K562 (cell line): Measurements from ENCODE around the gene CEP19. TPM values are rescaled to one million over a fixed set of nuclear protein-coding genes. Genes with fewer than 3 reads are reported as not detected.

Experiments
- ATF1 ChIP-seq, 2 experiments: fragments of 450-650 bp in 1 of 2; IDR thresholded peaks; 2 replicates each; pipeline ENCODE4 v1.6.1; 2016; ENCODE audit warnings: missing compliant biosample characterization in 1 of 2, missing genetic modification characterization in 1 of 2
- ATF7 ChIP-seq: fragments of 450-650 bp; IDR thresholded peaks from 2 replicates; pipeline ENCODE4 v1.7.1; 2014; ENCODE audit warnings: mild to moderate bottlenecking, moderate library complexity
- BACH1 ChIP-seq: fragments of 200-800 bp; sonication (Bioruptor generic); IDR thresholded peaks from 2 replicates; pipeline ENCODE4 v1.6.1; 2016; ENCODE audit warnings: missing genetic modification characterization, missing compliant biosample characterization
- C11orf30 ChIP-seq: fragments of 450-650 bp; IDR thresholded peaks from 2 replicates; pipeline ENCODE4 v1.6.1; 2016; ENCODE audit warnings: low read depth, mild to moderate bottlenecking
- CBFA2T2 ChIP-seq: fragments of 450-650 bp; conservative IDR thresholded peaks from 2 replicates; pipeline ENCODE4 v1.6.1; 2017; ENCODE audit warnings: mild to moderate bottlenecking
- CBX1 ChIP-seq: sonication (generic); IDR thresholded peaks from 2 replicates; pipeline ENCODE4 v1.6.1; 2016; ENCODE audit warnings: antibody characterized with exemption, low read depth, mild to moderate bottlenecking
- EZH2 ChIP-seq: IDR thresholded peaks from 2 replicates; pipeline ENCODE4 v1.6.1; 2012; ENCODE audit warnings: low read depth, mild to moderate bottlenecking, inconsistent platforms, low read length, borderline replicate concordance
- NCOR1 ChIP-seq: fragments of 450-650 bp; IDR thresholded peaks from 2 replicates; pipeline ENCODE4 v1.6.1; 2016; ENCODE audit warnings: mild to moderate bottlenecking, moderate library complexity
- SMARCA4 ChIP-seq: fragments of 450-650 bp; IDR thresholded peaks from 2 replicates; pipeline ENCODE4 v1.6.1; 2016
- TEAD4 ChIP-seq, 2 experiments: sonication (generic) in 1 of 2; formaldehyde crosslinking in 1 of 2; IDR thresholded peaks; 2 replicates each; pipeline versions ENCODE4 v1.6.1 to v1.8.0; 2012 to 2022; ENCODE audit warnings: borderline replicate concordance in 1 of 2, inconsistent platforms in 1 of 2, low read length in 1 of 2, mild to moderate bottlenecking in 1 of 2, missing genetic modification reagents in 1 of 2
- ZNF316 ChIP-seq: fragments of 450-650 bp; IDR thresholded peaks from 2 replicates; pipeline ENCODE4 v1.6.1; 2016
- ZNF79 ChIP-seq: fragments of 250-450 bp; sonication (Bioruptor Pico); IDR thresholded peaks from 2 replicates; pipeline ENCODE4 v1.4.0; 2020; ENCODE audit warnings: low read depth, mild to moderate bottlenecking, moderate library complexity
- polyA plus RNA-seq, 8 experiments: library from polyadenylated mRNA; depleted of rRNA in 4 of 8; stranded (reverse) in 5 of 8; unstranded in 3 of 8; fragments of >200 nt; fragmentation: Nextera tagmentation in 2 of 8; fragmentation: Illumina TruSeq in 1 of 8; extraction: Ambion mirVana in 2 of 8; extraction: Trizol in 1 of 8; gene quantifications; 2 replicates each; pipeline versions ENCODE4 v1.2.1 to v1.2.3, GENCODE V29; 2011 to 2014; ENCODE audit warnings: inconsistent platforms in 1 of 8, missing spikeins in 1 of 8
- total RNA-seq, 7 experiments: library from RNA; depleted of rRNA in 6 of 7; stranded (reverse); fragments of >200 nt in 6 of 7; fragmentation: Illumina TruSeq in 2 of 7; extraction: Trizol in 2 of 7; gene quantifications; 2 replicates each; pipeline versions ENCODE4 v1.2.1 to v1.2.3, GENCODE V29; 2011 to 2021; ENCODE audit warnings: low replicate concordance in 1 of 7
- TF ChIP-seq, protein P1 (sequence below): fragments of 450-650 bp; IDR thresholded peaks from 2 replicates; pipeline ENCODE4 v1.6.1; 2016; ENCODE audit warnings: mild to moderate bottlenecking, moderate library complexity
- TF ChIP-seq, protein P2 (sequence below): fragments of 450-650 bp; IDR thresholded peaks from 2 replicates; pipeline ENCODE4 v1.6.1; 2016; ENCODE audit warnings: low read depth, mild to moderate bottlenecking, moderate library complexity

CEP19 gene
- total and polyA plus RNA-seq, 9 of the 15 experiments (the other 6 are each of a cell fraction or from before 2014, with no cell fraction given): 2.5 to 4.5 (median 3.7) TPM

DNA sequence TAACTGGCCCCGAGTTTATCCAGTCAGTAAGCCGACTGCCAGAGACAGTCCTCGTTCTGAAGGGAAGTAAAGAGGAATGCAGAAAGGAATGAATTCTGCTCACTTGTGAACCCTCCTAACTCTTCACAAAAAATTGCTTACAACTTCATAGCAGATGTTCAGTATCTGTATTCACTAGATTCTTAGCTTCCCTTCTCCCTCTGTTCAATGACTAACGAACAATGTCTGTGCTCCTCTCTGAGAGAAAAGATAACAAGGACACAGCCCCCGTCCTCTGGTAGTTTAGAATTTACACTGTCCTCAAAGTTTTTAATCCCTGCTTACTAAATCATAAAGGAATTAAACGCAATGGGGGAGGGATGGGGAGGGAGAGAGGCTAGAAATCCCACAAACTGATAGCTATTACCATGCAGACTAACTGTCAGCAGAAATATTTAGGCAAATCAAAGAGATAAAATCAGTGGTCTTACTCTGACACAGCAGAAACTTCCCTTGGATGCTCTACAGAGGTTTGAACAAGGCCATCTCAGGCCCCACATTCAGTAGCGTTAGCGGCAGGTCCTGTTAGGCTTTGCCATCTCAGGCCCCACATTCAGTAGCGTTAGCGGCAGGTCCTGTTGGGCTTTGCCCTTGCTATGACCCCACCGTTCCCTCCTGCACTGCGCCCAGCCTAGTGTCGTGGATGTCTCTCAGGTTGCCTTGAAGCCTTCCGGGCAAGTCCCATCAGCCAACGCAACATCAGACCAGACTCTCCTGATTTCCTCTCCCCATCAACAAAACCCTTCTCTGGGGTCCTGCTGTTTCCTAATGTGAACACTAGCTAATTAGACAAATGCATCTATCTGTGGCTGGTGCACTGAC, 49.1 kb downstream of the CEP19 start (continued):
- TF ChIP-seq, protein P1, sequence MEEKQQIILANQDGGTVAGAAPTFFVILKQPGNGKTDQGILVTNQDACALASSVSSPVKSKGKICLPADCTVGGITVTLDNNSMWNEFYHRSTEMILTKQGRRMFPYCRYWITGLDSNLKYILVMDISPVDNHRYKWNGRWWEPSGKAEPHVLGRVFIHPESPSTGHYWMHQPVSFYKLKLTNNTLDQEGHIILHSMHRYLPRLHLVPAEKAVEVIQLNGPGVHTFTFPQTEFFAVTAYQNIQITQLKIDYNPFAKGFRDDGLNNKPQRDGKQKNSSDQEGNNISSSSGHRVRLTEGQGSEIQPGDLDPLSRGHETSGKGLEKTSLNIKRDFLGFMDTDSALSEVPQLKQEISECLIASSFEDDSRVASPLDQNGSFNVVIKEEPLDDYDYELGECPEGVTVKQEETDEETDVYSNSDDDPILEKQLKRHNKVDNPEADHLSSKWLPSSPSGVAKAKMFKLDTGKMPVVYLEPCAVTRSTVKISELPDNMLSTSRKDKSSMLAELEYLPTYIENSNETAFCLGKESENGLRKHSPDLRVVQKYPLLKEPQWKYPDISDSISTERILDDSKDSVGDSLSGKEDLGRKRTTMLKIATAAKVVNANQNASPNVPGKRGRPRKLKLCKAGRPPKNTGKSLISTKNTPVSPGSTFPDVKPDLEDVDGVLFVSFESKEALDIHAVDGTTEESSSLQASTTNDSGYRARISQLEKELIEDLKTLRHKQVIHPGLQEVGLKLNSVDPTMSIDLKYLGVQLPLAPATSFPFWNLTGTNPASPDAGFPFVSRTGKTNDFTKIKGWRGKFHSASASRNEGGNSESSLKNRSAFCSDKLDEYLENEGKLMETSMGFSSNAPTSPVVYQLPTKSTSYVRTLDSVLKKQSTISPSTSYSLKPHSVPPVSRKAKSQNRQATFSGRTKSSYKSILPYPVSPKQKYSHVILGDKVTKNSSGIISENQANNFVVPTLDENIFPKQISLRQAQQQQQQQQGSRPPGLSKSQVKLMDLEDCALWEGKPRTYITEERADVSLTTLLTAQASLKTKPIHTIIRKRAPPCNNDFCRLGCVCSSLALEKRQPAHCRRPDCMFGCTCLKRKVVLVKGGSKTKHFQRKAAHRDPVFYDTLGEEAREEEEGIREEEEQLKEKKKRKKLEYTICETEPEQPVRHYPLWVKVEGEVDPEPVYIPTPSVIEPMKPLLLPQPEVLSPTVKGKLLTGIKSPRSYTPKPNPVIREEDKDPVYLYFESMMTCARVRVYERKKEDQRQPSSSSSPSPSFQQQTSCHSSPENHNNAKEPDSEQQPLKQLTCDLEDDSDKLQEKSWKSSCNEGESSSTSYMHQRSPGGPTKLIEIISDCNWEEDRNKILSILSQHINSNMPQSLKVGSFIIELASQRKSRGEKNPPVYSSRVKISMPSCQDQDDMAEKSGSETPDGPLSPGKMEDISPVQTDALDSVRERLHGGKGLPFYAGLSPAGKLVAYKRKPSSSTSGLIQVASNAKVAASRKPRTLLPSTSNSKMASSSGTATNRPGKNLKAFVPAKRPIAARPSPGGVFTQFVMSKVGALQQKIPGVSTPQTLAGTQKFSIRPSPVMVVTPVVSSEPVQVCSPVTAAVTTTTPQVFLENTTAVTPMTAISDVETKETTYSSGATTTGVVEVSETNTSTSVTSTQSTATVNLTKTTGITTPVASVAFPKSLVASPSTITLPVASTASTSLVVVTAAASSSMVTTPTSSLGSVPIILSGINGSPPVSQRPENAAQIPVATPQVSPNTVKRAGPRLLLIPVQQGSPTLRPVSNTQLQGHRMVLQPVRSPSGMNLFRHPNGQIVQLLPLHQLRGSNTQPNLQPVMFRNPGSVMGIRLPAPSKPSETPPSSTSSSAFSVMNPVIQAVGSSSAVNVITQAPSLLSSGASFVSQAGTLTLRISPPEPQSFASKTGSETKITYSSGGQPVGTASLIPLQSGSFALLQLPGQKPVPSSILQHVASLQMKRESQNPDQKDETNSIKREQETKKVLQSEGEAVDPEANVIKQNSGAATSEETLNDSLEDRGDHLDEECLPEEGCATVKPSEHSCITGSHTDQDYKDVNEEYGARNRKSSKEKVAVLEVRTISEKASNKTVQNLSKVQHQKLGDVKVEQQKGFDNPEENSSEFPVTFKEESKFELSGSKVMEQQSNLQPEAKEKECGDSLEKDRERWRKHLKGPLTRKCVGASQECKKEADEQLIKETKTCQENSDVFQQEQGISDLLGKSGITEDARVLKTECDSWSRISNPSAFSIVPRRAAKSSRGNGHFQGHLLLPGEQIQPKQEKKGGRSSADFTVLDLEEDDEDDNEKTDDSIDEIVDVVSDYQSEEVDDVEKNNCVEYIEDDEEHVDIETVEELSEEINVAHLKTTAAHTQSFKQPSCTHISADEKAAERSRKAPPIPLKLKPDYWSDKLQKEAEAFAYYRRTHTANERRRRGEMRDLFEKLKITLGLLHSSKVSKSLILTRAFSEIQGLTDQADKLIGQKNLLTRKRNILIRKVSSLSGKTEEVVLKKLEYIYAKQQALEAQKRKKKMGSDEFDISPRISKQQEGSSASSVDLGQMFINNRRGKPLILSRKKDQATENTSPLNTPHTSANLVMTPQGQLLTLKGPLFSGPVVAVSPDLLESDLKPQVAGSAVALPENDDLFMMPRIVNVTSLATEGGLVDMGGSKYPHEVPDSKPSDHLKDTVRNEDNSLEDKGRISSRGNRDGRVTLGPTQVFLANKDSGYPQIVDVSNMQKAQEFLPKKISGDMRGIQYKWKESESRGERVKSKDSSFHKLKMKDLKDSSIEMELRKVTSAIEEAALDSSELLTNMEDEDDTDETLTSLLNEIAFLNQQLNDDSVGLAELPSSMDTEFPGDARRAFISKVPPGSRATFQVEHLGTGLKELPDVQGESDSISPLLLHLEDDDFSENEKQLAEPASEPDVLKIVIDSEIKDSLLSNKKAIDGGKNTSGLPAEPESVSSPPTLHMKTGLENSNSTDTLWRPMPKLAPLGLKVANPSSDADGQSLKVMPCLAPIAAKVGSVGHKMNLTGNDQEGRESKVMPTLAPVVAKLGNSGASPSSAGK: no peak
- TF ChIP-seq CBFA2T2 (peak; percentile 70), ATF1 (CRISPR knock-in tag; IDR thresholded peaks at IDR 0.05) (no peak), ATF1 (tag; IDR thresholded peaks at IDR 0.05) (peak; percentile 46; the same call in 1 of the 2 replicates), ZNF316 (peak; percentile 92), BACH1 (tag) (peak; percentile 86), SMARCA4 (peak; percentile 84), NCOR1 (peak; percentile 51; the same call in 1 of the 2 replicates), EZH2 (no peak), ZNF79 (no peak), TEAD4 (IDR thresholded peaks at IDR 0.05; ENCODE audit: low read length) (peak; percentile 65), TEAD4 (CRISPR knock-in tag; IDR thresholded peaks at IDR 0.05; ENCODE audit: borderline replicate concordance) (no peak), C11orf30 (peak; percentile 92), ATF7 (peak; percentile 37; the same call in 1 of the 2 replicates), CBX1 (no peak)
- TF ChIP-seq, protein P2, sequence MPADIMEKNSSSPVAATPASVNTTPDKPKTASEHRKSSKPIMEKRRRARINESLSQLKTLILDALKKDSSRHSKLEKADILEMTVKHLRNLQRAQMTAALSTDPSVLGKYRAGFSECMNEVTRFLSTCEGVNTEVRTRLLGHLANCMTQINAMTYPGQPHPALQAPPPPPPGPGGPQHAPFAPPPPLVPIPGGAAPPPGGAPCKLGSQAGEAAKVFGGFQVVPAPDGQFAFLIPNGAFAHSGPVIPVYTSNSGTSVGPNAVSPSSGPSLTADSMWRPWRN: peak; percentile 23; the same call in 1 of the 2 replicates
